K562 treated with DMSO at 1 percent for 12 hours (cell line): Measurements from ENCODE around the gene MTUS2. TPM values are rescaled to one million over a fixed set of nuclear protein-coding genes. Genes with fewer than 3 reads are reported as not detected.

ENCODE experiments used
- total RNA-seq: library from RNA; unstranded; fragments of 300-600 nt; gene quantifications from 2 replicates; pipeline ENCODE4 v1.2.3, GENCODE V29; 2022; ENCODE audit not compliant: insufficient read depth

The MTUS2 gene
- 0.39 TPM in 1 of 2 replicates, not detected in the other for total RNA-seq

GRCh38 chr13:28820099-28821051 is at the start of gene MTUS2:
Gene MTUS2, plus strand, starts transcription at chr13:28820339.

Other genes starting within 250 kb of the MTUS2 start
- 73.4 and 85.3 TPM in 2 replicates for gene POMP, start 161.2 kb upstream of the MTUS2 start, total RNA-seq
- gene SLC46A3, start 101.4 kb upstream of the MTUS2 start, total RNA-seq = 0.66 and 3.9 TPM in 2 replicates